HepG2 (cell line): ENCODE measurements around the gene NFATC2.

ENCODE experiments used
- CEBPG ChIP-seq: IDR thresholded peaks from 2 replicates; pipeline ENCODE4 v1.6.1; 2016
- PHF20 ChIP-seq: sonication (generic); formaldehyde crosslinking; IDR thresholded peaks from 2 replicates; pipeline ENCODE4 v1.5.0; 2020; ENCODE audit warnings: mild to moderate bottlenecking, missing genetic modification reagents
- POLR2A ChIP-seq, 2 experiments: IDR thresholded peaks; 2 replicates each; pipeline ENCODE4 v1.6.1; 2011; ENCODE audit warnings: low read depth in 2 of 2, low read length in 2 of 2, mild to moderate bottlenecking in 1 of 2, moderate library complexity in 1 of 2; ENCODE audit not compliant: insufficient read depth in 1 of 2
- RBFOX2 ChIP-seq: fragments of 200-400 bp; formaldehyde crosslinking; IDR thresholded peaks from 2 replicates; pipeline ENCODE4 v1.6.1; 2017; ENCODE audit warnings: low read depth, mild to moderate bottlenecking, low read length
- TFDP1 ChIP-seq: IDR thresholded peaks from 2 replicates; pipeline ENCODE4 v1.6.1; 2016; ENCODE audit warnings: missing compliant biosample characterization, missing genetic modification reagents, borderline replicate concordance
- ZNF629 ChIP-seq: sonication (generic); formaldehyde crosslinking; conservative IDR thresholded peaks from 2 replicates; pipeline ENCODE4 v1.5.0; 2020; ENCODE audit warnings: missing genetic modification reagents

GRCh38 chr20:51368461-51369211, 173.9 kb downstream of the NFATC2 start:
- TF ChIP-seq CEBPG (CRISPR knock-in tag), result no peak
- TF ChIP-seq POLR2A (IDR thresholded peaks at IDR 0.05; ENCODE audit: insufficient read depth in 1 of 2, low read depth in 2 of 2, low read length in 2 of 2), result no peak
- no peak for TF ChIP-seq ZNF629 (CRISPR knock-in tag)
- TF ChIP-seq RBFOX2, result no peak
- no peak for TF ChIP-seq PHF20
- TF ChIP-seq TFDP1 (CRISPR knock-in tag), result no peak
